Left hindlimb (tissue), 1 donor: ENCODE data around the gene TES.

Source experiments
- DNase-seq: peaks from one replicate; pipeline ENCODE4 v3.0.0-alpha.2; 2018

Gene TES

GRCh38 chr7:116249969-116250553 is 39.7 kb downstream of the TES start:
- DNase-seq, result no peak

- DNase-seq, result no peak
Observed at GRCh38 chr7:116251675-116252074, 41.3 kb downstream of the TES start.

GRCh38 chr7:116252249-116252648 is 41.9 kb downstream of the TES start:
- no peak for DNase-seq

- no peak for DNase-seq
Observed at GRCh38 chr7:116257156-116257555, 46.8 kb downstream of the TES start.

GRCh38 chr7:116258734-116259133 is 48.4 kb downstream of the TES start:
- peak; percentile 42 for DNase-seq

GRCh38 chr7:116259156-116259870 is 49.0 kb downstream of the TES start:
- no peak for DNase-seq

GRCh38 chr7:116259871-116260440 is 49.6 kb downstream of the TES start:
- no peak for DNase-seq

GRCh38 chr7:116261904-116262303 is 51.6 kb downstream of the TES start:
- no peak for DNase-seq

- DNase-seq, result no peak
Observed at GRCh38 chr7:116265881-116266280, 55.5 kb downstream of the TES start.

- no peak for DNase-seq
Observed at GRCh38 chr7:116269466-116269865, 59.1 kb downstream of the TES start.

GRCh38 chr7:116271161-116271913 is 61.0 kb downstream of the TES start:
- no peak for DNase-seq

GRCh38 chr7:116271963-116272886 is 61.9 kb downstream of the TES start:
- peak; percentile 63 for DNase-seq

- no peak for DNase-seq
Observed at GRCh38 chr7:116273283-116273917, 63.1 kb downstream of the TES start.

- no peak for DNase-seq
Observed at GRCh38 chr7:116273918-116274301, 63.6 kb downstream of the TES start.

- DNase-seq, result no peak
Observed at GRCh38 chr7:116277070-116277469, 66.7 kb downstream of the TES start.

GRCh38 chr7:116279217-116279616 is 68.9 kb downstream of the TES start:
- DNase-seq, result no peak

GRCh38 chr7:116280803-116281202 is 70.5 kb downstream of the TES start:
- DNase-seq, result no peak

- no peak for DNase-seq
Observed at GRCh38 chr7:116283595-116284204, 73.4 kb downstream of the TES start.

- DNase-seq, result no peak
Observed at GRCh38 chr7:116284390-116284789, 74.1 kb downstream of the TES start.

GRCh38 chr7:116285252-116285651 is 74.9 kb downstream of the TES start:
- no peak for DNase-seq

GRCh38 chr7:116290740-116291139 is 80.4 kb downstream of the TES start:
- DNase-seq, result no peak

- DNase-seq, result no peak
Observed at GRCh38 chr7:116291937-116292336, 81.6 kb downstream of the TES start.
